GM18867 (cell line): Measurements from ENCODE around the gene RSBN1L.
A peak's percentile ranks its signal among the peaks of the same experiment; 100 is the strongest.

ENCODE experiments used
- ATAC-seq: cut with Tn5 transposase; IDR thresholded peaks from one replicate; pipeline ENCODE4 v1.9.1; 2021; ENCODE audit warnings: mild to moderate bottlenecking, moderate library complexity; ENCODE audit not compliant: unreplicated experiment

The RSBN1L gene

GRCh38 chr7:77727936-77728701 is 31.9 kb downstream of the RSBN1L start:
- ATAC-seq: no peak

- no peak for ATAC-seq
These were observed 33.5 kb downstream of the RSBN1L start for GRCh38 chr7:77729574-77730348.

- no peak for ATAC-seq
These were observed 35.5 kb downstream of the RSBN1L start for GRCh38 chr7:77731716-77732115.

GRCh38 chr7:77734659-77735421 is 38.6 kb downstream of the RSBN1L start:
- ATAC-seq: no peak

GRCh38 chr7:77735457-77735856 is 39.2 kb downstream of the RSBN1L start:
- no peak for ATAC-seq

GRCh38 chr7:77736991-77737390 is 40.7 kb downstream of the RSBN1L start:
- no peak for ATAC-seq

- no peak for ATAC-seq
These were observed 42.1 kb downstream of the RSBN1L start for GRCh38 chr7:77738382-77738781.

- ATAC-seq: no peak
These were observed 42.6 kb downstream of the RSBN1L start for GRCh38 chr7:77738871-77739270.

- no peak for ATAC-seq
These were observed 44.0 kb downstream of the RSBN1L start for GRCh38 chr7:77740257-77740656.

- ATAC-seq: no peak
These were observed 47.3 kb downstream of the RSBN1L start for GRCh38 chr7:77743518-77743917.

- no peak for ATAC-seq
These were observed 49.5 kb downstream of the RSBN1L start for GRCh38 chr7:77745746-77746145.

- ATAC-seq: no peak
These were observed 50.0 kb downstream of the RSBN1L start for GRCh38 chr7:77746164-77746823.

- no peak for ATAC-seq
These were observed 50.5 kb downstream of the RSBN1L start for GRCh38 chr7:77746824-77747165.

GRCh38 chr7:77747178-77747577 is 50.9 kb downstream of the RSBN1L start:
- no peak for ATAC-seq

GRCh38 chr7:77747718-77748117 is 51.5 kb downstream of the RSBN1L start:
- no peak for ATAC-seq

GRCh38 chr7:77752016-77752415 is 55.8 kb downstream of the RSBN1L start:
- ATAC-seq: no peak

GRCh38 chr7:77753173-77753572 is 56.9 kb downstream of the RSBN1L start:
- ATAC-seq: no peak

GRCh38 chr7:77757589-77757988 is 61.3 kb downstream of the RSBN1L start:
- ATAC-seq: peak; percentile 93

GRCh38 chr7:77759294-77759889 is 63.1 kb downstream of the RSBN1L start:
- peak; percentile 37 for ATAC-seq

GRCh38 chr7:77760809-77761453 is 64.7 kb downstream of the RSBN1L start:
- ATAC-seq: no peak
